GM21786 (cell line): ENCODE measurements around the gene PGBD5.
"Not testable (repeated sequence)": the region's sequence is repeated elsewhere in the genome, so short reads cannot be mapped to it uniquely, and the experiment has no call there.

ENCODE experiments used
- ATAC-seq: cut with Tn5 transposase; IDR thresholded peaks from one replicate; pipeline ENCODE4 v1.9.1; 2021; ENCODE audit not compliant: unreplicated experiment

Gene PGBD5

GRCh38 chr1:230425252-230426091, 660 bp downstream of the PGBD5 start:
- ATAC-seq = no peak

- ATAC-seq = no peak
Measured at GRCh38 chr1:230424391-230425251, 1.5 kb downstream of the PGBD5 start.

- ATAC-seq = no peak
Measured at GRCh38 chr1:230423951-230424350, 2.2 kb downstream of the PGBD5 start.

GRCh38 chr1:230423261-230423660, 2.9 kb downstream of the PGBD5 start:
- no peak for ATAC-seq

DNA sequence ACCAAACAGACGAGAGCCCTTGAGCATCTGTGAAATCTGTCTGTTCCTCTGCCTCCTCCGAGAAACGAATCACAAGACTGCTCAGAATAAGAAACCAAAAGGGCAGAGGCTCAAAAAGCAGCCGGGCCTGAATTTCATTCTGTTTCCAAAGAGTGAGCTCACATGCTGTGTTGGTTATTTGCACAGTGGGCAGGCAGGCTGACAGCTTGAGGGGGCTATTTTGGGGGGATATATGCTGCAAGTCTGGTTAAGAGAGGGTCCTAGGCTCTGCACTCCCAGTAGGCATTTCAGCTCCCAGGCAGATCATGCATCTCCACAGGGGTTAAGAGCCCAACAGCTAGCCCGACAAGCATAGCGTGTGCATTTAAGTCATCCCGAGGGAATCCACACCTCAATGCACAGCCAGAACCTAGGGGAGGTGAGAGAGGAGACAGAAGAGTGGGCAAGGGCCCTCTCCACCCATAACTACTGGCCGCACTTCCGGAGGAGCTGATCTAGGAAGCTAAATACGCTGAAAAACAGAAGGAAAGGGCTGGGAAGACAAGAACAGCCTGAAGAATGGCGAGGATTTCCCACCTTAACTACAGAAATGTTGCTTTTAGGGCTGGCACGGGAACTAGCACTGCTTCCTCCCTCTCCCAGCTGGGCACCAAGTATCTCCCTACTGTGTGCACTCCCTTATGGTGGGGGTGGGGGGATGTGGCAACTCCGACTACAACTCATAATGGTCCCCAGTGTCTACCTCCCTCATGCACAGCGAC, 3.7 kb downstream of the PGBD5 start:
- ATAC-seq = no peak

GRCh38 chr1:230421481-230421880, 4.7 kb downstream of the PGBD5 start:
- ATAC-seq = no peak

DNA sequence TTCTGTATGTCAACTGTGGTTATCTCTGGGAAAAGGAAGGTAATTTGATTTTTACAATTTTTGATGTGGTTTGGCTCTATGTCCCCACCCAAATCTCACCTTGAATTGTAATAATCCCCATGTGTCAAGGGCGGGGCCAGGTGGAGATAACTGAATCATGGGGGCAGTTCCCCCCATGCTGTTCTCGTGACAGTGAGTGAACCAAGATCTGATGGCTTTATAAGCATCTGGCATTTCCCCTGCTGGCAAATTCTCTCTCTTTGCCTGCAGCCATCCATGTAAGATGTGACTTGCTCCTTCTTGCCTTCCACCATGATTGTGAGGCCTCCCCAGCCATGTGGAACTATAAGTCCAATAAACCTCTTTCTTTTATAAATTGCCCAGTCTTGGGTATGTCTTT, 5.8 kb downstream of the PGBD5 start:
- ATAC-seq = not testable (repeated sequence)

- ATAC-seq = no peak
Measured at GRCh38 chr1:230416430-230416829, 9.7 kb downstream of the PGBD5 start.

DNA sequence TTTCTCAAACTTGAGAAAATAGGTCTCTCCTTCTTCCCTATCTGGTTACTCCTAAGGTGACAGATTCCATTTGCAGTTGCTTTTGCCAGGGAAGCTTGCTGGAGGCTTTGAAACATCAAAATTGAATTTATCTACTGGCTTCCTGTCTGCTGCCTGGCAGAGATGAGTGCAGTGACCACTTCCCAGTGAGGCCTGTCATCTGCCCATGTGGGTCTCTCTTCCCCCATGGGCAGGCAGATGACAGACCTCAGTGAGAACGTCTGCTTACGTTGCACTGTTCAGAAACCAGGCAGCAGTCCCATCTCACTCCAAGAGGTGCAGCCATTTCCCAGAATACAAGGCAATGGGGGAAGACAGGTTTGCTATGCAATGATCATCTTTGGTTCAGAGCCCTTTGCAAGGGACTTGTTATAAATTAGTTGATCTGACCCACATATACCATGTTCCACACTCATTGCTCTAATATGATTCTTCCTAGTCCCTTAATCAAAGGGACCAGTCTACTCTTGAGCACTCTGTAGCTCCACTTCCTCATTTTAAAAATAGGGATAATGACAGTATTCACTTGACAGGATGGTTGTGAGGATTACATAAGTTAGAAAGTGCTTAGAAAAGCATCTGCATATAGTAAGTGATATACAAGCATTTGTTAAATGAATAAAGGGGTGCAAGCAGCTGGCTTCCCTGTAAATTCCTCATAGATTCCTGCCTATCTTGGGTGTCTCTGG, 10.6 kb downstream of the PGBD5 start:
- ATAC-seq = no peak

DNA sequence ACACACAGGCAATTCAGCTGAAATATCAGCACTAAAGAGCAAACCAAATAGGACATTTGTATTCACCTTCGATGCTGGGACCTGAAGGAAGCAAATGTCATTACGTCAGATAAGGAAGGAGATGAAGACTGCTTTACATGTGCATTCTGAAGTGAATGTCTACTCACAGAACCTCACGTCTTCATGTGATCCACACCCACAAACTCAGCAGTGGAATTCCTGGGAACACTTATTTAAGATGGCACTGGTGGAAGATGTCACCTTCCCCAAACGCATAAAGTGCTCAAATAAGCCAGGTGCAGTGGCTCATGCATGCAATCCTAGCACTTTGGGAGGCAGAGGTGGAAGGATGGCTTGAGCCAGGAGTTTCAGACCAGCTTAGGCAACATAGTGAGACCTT, 11.4 kb downstream of the PGBD5 start:
- no peak for ATAC-seq

DNA sequence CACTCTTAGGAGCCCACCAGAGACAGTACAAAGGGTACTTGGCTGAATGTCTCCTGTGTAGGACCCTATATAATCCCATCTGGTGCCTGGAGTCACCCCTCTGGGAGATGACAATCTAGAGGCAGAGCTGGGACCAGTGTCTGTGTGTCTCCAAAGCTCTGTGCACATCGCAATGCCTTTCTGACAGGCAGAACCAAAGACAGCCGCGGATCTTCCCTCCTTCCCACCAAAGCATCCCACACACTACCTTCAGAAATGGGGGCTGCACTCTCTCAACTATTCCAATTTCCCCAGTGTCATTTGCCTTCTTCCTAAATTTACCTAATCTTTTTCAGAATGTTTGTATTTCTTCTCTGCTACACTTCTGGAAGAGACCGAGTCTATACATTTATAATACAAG, 12.0 kb downstream of the PGBD5 start:
- ATAC-seq = no peak

DNA sequence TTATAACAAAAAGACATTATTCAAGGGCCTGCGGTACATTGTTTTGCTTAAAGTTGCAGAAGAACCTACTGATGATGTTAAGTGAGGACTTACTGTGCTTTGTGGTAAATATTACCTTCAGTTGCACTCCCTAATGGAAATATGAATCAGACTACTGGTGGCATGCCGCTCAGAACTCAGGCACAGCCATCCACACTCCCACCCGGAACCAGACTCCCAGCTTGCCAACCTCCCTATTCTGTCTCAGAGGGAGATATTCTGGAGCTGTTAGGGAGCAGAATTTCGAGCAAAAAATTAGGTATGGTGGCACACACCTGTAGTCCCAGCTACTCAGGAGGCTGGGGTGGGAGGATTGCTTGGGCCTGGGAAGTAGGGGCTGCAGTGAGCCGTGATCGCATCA, 13.1 kb downstream of the PGBD5 start:
- no peak for ATAC-seq

DNA sequence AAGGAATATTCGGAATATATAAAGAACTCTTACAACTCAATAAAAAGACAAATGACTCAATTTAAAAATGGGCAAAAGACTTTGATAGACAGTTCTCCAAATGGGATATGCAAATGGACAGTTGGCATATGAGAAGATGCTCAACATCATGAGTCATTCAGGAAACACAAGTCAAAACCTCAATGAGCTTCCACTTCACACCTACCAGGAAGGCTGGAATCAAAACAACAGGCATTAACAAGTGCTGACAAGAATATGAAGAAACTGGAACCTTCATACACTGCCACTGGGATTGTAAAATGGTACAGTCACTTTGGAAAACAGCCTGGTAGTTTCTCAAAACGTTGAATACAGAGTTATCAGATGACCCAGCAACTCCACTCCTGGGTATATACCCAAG, 17.2 kb downstream of the PGBD5 start:
- ATAC-seq = no peak

- ATAC-seq = no peak
Measured at GRCh38 chr1:230407351-230407750, 18.8 kb downstream of the PGBD5 start.

DNA sequence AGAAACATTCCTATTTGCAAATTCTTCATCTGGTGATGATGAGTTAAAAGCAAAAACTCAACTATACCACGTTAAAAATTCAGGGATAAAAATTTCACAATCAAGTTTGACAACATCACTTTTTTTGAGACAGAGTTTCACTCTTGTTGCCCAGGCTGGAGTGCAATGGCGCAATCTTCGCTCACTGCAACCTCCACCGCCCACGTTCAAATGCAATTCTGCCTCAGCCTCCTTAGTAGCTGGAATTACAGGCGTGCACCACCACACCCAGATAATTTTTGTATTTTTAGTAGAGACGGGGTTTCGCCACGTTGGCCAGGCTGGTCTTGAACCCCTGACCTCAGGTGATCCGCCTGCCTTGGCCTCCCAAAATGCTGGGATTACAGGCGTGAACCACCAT, 19.4 kb downstream of the PGBD5 start:
- not testable (repeated sequence) for ATAC-seq

- no peak for ATAC-seq
Measured at GRCh38 chr1:230403442-230403841, 22.7 kb downstream of the PGBD5 start.

DNA sequence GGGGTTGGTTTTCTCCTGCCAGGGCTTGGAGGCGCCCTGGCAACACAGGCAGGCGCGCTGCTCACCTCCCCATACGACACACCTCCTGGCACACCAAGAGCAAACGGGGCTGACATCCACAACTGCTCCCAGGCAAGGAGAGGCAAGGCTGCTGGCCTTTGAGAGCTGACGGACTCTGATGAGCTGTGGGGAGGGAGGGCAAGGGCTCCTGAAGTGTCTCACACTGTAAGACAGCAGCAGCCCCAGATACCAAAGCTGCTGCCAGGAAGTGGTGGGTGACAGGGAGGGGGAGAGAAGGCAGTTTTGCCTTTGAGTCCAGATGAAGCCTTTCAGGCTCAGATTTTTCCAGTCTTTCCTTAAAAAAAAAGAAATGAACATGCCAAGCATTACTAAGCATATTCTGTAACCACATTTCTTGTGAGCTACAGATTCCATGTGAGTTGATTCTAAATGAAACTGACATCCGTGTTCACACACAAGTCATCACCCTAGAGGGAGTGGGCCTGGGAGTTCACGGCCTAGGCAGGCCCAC, 24.3 kb downstream of the PGBD5 start:
- no peak for ATAC-seq

GRCh38 chr1:230401101-230401500, 25.0 kb downstream of the PGBD5 start:
- no peak for ATAC-seq

- ATAC-seq = no peak
Measured at GRCh38 chr1:230400007-230400344, 26.2 kb downstream of the PGBD5 start.

DNA sequence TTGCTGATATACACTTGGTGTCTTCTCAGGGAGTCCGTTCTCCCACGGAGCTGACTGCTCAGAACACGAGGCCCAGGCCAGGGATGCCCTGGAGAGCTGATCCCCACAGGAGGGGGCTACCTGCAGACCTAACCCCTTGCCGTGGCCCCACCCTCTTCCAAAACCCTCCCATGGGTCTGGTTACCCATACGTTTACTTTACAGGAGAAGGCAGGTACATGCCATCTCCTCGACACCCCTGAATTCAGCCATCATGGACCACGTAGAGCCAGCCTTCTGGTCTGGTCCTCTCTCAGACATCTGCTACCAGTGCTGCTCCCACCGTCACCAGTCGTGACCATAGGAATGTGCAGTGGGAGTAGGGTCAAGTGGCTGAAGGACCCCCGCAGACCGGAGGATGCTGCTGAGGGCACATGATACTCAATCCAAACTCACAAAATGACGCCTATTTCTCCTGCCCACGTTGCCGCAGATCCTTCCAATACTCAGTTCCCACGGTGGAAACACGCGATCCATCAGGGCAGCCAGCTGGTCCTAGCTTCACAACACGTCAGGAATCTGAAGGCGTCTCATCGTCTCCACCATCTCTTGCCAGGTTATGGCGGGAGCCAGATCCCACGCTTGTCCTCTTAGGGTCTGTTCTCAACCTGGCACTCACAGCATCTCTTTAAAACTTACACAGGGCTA, 26.7 kb downstream of the PGBD5 start:
- no peak for ATAC-seq
